ENCODE results near the gene DNAJC5.
"Not testable (repeated sequence)": the region's sequence is repeated elsewhere in the genome, so short reads cannot be mapped to it uniquely, and the experiment has no call there.

The DNAJC5 gene

DNA sequence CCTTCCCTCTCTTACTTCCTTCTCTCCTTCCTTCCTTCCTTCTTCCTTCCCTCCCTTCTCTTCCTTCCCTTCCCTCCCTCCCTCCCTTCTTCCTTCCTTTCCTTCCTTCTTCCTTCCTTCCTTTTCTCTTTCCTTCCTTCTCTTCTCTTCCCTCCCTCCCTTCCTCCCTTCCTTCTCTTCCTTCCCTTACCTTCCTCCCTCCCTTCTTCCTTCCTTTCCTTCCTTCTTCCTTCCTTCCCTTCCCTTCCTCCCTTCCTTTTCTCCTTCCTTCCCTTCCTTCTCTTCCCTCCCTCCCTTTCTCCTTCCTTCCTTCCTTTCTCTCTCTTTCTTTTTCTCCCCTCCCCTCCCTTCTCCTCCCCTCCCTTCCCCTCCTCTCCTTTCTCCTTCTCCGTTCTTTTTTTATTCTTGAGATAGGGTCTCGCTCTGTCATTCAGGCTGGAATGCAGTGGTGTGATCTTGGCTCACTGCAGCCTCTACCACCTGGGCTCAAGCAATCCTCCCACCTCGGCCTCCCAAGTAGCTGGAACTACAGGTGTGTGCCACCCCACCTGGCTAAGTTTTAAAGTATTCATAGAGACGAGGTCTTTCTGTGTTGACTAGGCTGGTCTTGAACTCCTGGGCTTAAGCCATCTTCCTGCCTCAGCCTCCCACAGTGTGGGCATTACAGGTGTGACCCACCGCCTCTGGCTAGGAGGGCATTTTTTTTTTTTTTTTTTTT, 75.9 kb downstream of the DNAJC5 start:
- Histone ChIP-seq H3K9ac (ENCODE audit: low read depth, low read length) (no peak overlapping the region), H3K36me3 (ENCODE audit: insufficient read depth, low read length) (peaks cover 3% of the 10 kb centered on the region; the same call in 1 of the 2 replicates), H3K4me1 (ENCODE audit: insufficient read depth, low read length) (no peaks in the 10 kb centered on the region), H3K9me3 (ENCODE audit: control insufficient read depth, insufficient read depth, low read length) (peaks cover 8% of the 10 kb centered on the region)

DNA sequence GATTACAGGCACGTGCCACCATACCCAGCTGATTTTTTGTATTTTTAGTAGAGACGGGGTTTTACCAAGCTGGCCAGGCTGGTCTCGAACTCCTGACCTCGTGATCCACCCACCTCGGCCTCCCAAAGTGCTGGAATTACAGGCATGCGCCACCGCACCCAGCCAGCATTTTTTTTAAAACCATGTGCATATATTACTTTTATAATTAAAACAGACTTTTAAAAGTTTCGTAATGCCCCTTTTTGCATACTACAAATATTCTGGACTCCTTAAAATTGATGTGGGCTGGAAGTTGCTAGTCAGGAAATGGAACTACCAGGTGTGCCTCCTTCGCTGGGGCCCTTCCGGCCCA, 77.0 kb downstream of the DNAJC5 start:
- not testable (repeated sequence) for H3K9me3 ChIP-seq (ENCODE audit: control insufficient read depth, insufficient read depth, low read length); H3K4me1 ChIP-seq (ENCODE audit: insufficient read depth, low read length); H3K9ac ChIP-seq (ENCODE audit: low read depth, low read length)

DNA sequence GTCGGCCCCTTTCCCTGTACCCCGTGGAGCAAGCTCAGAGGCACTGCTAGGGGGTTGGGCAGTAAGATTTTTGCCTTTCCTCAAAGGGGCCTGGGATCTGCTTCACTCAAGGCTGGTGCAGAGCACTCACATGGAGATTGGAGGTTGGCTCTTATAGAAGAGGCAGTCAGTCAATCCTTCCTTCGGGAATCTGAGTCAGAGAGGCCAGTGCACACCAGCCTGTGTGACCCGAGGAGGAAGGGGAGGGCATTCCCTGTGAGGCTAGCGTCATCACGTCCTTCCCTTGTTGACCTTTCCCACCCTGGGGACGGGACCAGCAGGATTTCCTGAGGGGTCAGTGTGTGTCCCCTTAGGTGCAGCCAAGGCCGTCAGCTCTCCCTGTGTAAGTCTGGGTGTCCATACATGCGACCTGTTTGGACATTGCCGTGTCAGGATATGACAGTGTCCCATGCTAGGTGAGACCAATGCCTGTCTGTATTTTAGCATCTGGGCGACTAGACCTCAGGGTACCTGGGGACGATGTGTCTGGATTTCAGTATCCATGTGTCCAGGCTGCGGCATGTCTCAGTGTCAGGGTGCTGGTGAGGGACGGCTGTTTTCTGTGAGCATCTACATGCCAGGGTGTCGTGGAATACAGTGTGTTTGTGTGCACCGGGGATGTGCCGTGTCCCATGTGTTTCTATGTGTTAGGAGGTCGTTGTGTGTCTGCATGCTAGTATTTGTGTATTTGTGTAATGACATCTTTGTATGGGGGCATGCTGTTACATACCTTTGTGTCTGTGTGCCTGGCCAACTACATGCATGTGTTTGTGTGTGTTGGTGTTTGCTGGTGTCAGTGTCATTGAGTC, 77.6 kb downstream of the DNAJC5 start:
- Histone ChIP-seq H3K9ac (ENCODE audit: low read depth, low read length) (no peak overlapping the region), H3K9me3 (ENCODE audit: control insufficient read depth, insufficient read depth, low read length) (peaks cover under 1% of the 10 kb centered on the region; the same call in 1 of the 2 replicates), H3K4me1 (ENCODE audit: insufficient read depth, low read length) (no peaks in the 10 kb centered on the region), H3K36me3 (ENCODE audit: insufficient read depth, low read length) (no peaks in the 10 kb centered on the region)

More for the DNA sequence above, 77.0 kb downstream of the DNAJC5 start:
- H3K36me3 ChIP-seq (ENCODE audit: insufficient read depth, low read length), result not testable (repeated sequence)

DNA sequence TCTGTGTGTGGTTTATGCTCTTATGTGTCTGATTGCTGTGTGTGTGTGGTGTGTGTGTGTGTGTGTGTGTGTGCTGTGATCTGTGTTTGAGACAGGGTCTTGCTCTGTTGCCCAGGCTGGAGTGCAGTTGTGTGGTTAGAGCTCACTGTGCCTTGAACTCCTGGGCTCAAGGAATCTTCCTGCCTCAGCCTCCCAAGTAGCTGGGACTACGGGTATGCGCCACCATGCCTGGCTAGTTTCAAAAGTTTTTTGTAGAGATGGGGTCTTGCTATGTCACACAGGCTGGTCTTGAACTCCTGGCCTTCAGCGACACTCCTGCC, 78.2 kb downstream of the DNAJC5 start:
- H3K9ac ChIP-seq (ENCODE audit: low read depth, low read length), result no peak overlapping the region; the same call in 1 of the 2 replicates

DNA sequence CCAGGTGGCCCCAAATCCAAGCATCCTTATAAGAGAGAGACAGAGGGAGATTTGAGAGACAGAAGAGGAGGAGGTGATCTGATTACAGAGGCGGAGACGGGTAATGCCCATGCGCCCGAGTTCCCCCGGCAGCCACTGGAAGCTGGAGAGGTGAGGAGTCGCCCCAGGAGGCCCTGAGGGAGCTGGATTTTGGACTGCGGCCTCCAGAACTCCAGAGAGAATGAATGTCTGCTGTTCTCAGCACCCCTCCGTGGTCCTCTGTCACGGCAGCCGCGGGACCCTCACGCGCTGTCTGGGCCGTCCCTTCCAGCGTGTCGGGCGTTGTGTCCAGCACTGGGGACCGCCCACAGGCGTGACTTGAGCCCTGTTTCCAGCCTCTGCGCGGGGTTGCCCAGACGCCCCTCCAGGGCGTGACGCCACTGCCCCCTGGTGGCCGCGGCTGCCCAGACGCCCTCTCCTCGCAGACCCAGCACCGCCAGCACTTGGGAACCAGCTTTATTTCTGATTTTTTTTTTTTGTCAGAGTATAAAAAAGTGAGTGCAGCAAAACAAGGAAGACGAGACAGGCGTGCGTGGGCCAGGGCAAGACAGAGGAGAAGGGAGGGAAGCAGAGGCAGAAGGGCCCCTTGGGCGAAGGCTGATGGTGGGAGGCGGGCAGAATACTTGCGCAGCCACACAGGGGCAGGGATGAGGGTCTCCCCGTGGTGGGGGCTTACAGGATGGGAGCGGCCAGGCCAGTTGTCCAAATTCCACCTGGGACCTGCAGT, 78.9 kb downstream of the DNAJC5 start:
- H3K36me3 ChIP-seq (ENCODE audit: insufficient read depth, low read length), result no peaks in the 10 kb centered on the region
- peak overlapping the region; percentile 66 for H3K9ac ChIP-seq (ENCODE audit: low read depth, low read length)
- H3K4me1 ChIP-seq (ENCODE audit: insufficient read depth, low read length), result peaks cover 4% of the 10 kb centered on the region; the same call in 1 of the 2 replicates
- H3K9me3 ChIP-seq (ENCODE audit: control insufficient read depth, insufficient read depth, low read length), result no peaks in the 10 kb centered on the region

More for the DNA sequence above, 78.2 kb downstream of the DNAJC5 start:
- Histone ChIP-seq H3K36me3 (ENCODE audit: insufficient read depth, low read length) (no peaks in the 10 kb centered on the region), H3K9me3 (ENCODE audit: control insufficient read depth, insufficient read depth, low read length) (no peaks in the 10 kb centered on the region), H3K4me1 (ENCODE audit: insufficient read depth, low read length) (peaks cover 3% of the 10 kb centered on the region; the same call in 1 of the 2 replicates)

DNA sequence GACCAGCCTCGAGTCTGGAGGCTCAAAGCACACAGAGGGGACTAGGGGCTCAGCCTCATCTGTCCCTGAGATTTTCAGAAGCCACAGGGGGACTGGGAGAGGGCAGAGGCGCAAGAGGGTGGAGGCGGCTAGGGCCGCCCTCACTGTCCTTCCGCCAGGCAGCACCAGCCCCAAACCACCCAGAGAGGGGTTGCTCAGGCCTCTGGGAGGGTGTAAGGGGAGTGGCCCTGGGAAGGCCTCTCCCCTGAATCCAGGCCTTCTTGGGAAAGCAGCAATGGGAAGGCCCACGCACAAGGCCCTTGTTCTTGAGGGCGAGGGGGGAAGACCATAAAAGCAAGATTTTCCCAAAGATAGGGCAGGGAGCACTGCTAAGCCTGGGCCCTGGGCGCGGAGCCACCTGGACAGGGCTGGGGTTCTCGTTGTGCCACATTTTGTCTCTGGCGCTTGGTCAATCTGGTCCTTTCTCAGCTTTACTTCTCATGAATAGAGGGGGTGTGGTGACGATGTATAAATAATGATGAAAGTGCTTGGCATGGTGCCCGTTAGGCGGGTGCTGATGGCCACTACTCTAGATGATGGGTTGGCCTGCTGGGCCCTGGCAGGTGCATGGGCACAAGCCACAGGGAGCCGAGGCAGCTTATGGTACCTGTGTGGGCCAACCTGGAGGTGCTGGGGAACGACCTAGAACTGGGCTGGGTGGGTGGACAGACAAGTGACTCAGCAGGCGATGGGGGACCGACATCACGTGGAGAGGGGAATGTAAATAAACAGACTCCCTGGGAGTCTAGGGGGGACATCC, 79.7 kb downstream of the DNAJC5 start:
- peaks cover 4% of the 10 kb centered on the region; the same call in 1 of the 2 replicates for H3K4me1 ChIP-seq (ENCODE audit: insufficient read depth, low read length)
- H3K9ac ChIP-seq (ENCODE audit: low read depth, low read length), result no peak overlapping the region
- H3K36me3 ChIP-seq (ENCODE audit: insufficient read depth, low read length), result no peaks in the 10 kb centered on the region
- H3K9me3 ChIP-seq (ENCODE audit: control insufficient read depth, insufficient read depth, low read length), result no peaks in the 10 kb centered on the region

DNA sequence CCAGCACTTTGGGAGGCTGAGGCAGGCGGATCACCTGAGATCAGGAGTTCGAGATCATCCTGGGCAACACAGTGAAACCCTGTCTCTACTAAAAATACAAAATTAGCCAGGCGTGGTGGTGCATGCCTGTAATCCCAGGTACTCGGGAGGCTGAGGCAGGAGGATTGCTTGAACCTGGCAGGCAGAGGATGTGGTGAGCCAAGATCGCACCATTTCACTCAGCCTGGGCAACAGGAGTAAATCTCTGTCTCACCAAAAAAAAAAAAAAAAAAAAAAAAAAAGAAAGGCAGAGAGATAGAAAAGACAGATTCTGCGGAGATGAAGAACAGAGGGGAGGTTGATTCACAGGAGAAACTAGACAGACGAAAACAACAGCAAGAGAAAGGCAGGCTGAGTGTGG, 81.6 kb downstream of the DNAJC5 start:
- not testable (repeated sequence) for H3K9me3 ChIP-seq (ENCODE audit: control insufficient read depth, insufficient read depth, low read length); H3K9ac ChIP-seq (ENCODE audit: low read depth, low read length); H3K36me3 ChIP-seq (ENCODE audit: insufficient read depth, low read length)
- H3K4me1 ChIP-seq (ENCODE audit: insufficient read depth, low read length), result peaks cover 12% of the 10 kb centered on the region

DNA sequence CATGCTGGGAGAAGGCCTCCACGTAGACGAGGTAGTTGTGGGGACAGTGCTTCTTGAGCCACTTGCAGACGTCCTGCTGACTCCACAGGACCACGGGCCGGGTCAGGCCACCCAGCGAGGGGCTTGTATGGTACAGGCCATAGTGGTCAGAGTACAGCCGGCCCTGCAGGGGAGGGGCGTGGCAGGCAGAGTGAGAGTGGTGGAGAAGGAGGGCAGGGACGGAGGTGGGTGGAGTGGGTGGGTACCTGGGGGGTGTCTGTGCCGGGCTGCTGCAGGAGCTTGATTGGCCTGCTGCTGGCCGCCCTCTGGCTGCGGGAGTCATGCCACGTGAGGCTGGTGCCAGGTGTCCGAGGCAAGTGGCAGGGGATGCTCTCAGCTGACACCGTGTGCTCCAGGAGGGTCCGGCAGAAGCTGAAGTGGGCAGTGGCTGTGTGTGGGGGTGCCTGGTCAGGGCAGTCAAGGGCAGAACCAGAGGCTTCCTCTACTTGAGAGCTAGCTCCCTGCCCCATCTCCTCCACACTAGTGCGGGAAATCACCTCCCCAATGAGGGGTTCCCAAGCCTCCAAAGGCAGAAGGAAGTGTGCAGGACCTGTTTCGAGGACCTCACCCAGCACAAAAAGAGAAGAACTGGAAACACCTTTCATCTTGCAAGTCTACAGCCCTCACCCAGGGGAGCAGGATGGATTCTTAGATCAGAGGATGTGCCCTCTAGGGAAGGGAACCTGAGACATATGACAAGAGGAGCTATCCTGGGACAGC, 82.2 kb downstream of the DNAJC5 start:
- Histone ChIP-seq H3K36me3 (ENCODE audit: insufficient read depth, low read length) (no peaks in the 10 kb centered on the region), H3K9ac (ENCODE audit: low read depth, low read length) (no peak overlapping the region), H3K4me1 (ENCODE audit: insufficient read depth, low read length) (peaks cover 15% of the 10 kb centered on the region), H3K9me3 (ENCODE audit: control insufficient read depth, insufficient read depth, low read length) (no peaks in the 10 kb centered on the region)

DNA sequence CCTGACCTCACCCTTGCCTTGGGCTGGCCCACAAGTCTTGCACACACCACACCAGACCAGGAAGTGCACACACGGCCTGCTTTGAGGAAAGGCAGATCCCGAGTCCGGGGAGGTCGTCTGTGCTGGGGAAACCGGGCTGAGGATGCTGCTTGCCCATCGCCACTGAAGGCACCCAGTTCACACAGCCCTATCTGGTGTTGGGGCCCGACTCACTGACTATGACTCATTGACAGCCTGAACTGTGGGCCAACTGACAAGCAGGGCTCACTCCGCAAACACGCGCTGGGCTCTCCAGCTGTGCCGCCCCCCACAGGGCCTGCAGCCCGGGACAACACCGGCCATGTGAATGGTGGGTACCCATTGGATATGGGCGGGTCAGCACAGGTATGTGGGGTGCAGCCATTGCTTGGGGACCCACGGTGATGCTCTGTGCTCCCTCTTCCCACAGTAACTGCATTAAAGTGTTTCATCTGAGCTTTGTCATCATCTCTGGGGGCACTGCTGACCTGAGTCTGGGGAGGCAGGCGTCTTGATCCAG, 82.9 kb downstream of the DNAJC5 start:
- no peaks in the 10 kb centered on the region for H3K9me3 ChIP-seq (ENCODE audit: control insufficient read depth, insufficient read depth, low read length)
- H3K36me3 ChIP-seq (ENCODE audit: insufficient read depth, low read length), result peaks cover 4% of the 10 kb centered on the region; the same call in 1 of the 2 replicates
- H3K9ac ChIP-seq (ENCODE audit: low read depth, low read length), result no peak overlapping the region
- H3K4me1 ChIP-seq (ENCODE audit: insufficient read depth, low read length), result peaks cover 15% of the 10 kb centered on the region

DNA sequence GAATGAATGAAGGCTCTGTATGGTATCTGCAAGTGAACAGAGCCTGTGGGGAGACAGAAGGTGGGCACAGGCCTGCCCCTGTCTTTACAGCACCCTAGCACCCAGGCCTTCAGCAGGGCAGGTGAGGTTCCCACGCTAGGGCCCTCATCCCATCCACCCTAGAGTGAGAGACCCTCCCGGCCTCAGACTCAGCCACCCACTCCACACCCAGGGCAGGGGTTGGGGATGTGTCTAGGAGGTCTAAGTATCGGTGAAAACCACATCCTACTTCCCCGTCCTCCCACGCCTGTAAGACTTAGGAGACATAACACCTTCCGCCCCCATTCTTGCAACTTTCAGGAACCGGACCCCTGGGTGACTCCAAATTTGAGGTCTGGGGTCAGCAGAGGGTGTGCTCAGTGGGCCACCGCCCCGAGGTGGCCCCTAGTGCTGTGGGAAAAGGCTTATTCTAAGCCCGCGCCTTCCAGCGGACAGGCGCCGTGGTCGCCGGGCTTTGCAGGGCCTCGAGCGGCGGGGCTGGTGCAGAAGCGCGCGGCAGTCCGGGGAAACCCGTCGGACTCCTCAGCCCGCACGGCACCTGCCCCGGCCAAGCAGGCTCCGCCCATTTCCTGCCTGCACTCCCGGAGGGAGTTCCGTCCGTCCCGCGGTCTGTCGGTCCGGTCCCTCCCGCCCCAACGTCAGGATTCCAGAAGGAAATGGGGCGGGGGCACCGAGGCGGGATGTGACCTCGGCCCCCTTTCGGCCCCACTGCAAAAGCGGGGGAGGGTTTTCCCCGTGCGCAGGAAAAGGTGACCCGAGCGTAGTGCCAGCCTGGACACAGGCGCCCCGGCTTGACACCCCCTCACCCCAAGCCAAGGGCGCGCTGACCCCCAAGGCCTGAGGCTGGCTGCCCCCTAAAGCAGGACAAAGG, 83.6 kb downstream of the DNAJC5 start:
- Histone ChIP-seq H3K9ac (ENCODE audit: low read depth, low read length) (peak overlapping the region; percentile 75), H3K4me1 (ENCODE audit: insufficient read depth, low read length) (peaks cover 15% of the 10 kb centered on the region), H3K9me3 (ENCODE audit: control insufficient read depth, insufficient read depth, low read length) (no peaks in the 10 kb centered on the region), H3K36me3 (ENCODE audit: insufficient read depth, low read length) (peaks cover 7% of the 10 kb centered on the region; the same call in 1 of the 2 replicates)

DNA sequence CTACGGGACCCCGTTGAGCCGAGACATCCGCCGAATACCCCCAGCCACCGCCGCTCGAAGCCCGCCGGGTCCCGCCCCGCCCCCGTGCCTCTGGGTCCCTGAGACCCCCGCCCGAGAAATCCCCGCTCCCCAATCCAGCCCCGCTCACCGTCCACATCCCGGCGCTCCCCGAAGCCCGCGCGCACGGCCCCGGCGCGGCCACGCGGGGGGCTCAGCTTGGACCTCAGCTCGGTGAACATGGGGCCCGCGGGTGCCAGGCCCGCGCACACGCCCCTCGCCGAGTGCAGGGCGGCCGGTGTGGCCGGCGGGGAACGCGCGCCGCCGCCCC, 84.3 kb downstream of the DNAJC5 start:
- Histone ChIP-seq H3K4me1 (ENCODE audit: insufficient read depth, low read length) (peaks cover 15% of the 10 kb centered on the region), H3K9ac (ENCODE audit: low read depth, low read length) (peak overlapping the region; percentile 75)

DNA sequence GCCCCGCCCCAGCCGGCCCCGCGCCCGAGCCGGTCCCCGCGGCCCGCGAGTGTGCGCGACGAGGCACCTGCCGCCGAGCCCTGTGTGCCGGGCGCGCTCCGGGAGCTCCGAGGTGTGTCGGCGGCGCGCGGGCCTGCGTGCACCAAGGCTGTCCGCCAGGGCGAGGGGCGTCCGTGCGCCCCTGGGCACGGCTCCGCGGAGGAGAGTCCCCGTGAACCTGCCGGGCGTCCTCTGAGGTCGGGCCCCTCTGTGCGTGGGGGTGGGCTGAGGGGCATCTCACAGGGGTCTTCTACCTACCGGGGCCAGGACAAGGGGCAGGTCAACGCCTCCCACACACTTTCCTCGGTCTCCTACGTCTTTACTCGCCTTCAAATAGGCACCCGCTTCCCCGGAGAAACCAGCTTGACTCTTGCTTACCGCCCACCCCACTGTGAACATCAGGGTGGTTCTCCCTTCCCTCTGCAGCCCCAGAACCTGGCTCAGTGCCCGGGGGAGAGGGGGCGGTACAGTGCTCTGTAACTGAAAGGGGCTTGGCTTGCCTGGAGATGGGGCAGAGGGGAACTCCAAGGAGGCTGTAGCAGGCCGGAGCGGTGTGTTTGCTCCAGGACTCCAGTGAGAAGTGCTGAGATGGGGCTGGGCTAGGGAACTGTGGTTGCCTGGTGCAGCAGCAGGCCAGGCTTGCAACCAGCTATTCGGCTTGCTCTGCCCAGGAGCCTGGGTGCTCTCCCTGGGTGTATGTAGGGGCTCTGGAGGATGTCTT, 84.8 kb downstream of the DNAJC5 start, which contains the start of gene SAMD10:
Gene SAMD10, minus strand, starts transcription at position 86 of the 760 bp plus-strand sequence. CDS start 175 bp downstream, outside the sequence.
- Histone ChIP-seq H3K9me3 (ENCODE audit: control insufficient read depth, insufficient read depth, low read length) (no peaks in the 10 kb centered on the region), H3K36me3 (ENCODE audit: insufficient read depth, low read length) (peaks cover 14% of the 10 kb centered on the region), H3K9ac (ENCODE audit: low read depth, low read length) (peak within 1 kb of the TSS; percentile 75), H3K4me1 (ENCODE audit: insufficient read depth, low read length) (peaks cover 15% of the 10 kb centered on the region)

More for the DNA sequence above, 84.3 kb downstream of the DNAJC5 start:
- Histone ChIP-seq H3K9me3 (ENCODE audit: control insufficient read depth, insufficient read depth, low read length) (no peaks in the 10 kb centered on the region), H3K36me3 (ENCODE audit: insufficient read depth, low read length) (peaks cover 8% of the 10 kb centered on the region; the same call in 1 of the 2 replicates)
